Transverse colon (tissue), 4 donors: ENCODE measurements around the gene DNAJC24. TPM values are rescaled to one million over a fixed set of nuclear protein-coding genes. Genes with fewer than 3 reads are reported as not detected.

ENCODE experiments used
- DNase-seq: peaks from one replicate; pipeline ENCODE4 v3.0.0-alpha.2; 2019
- H3K27ac ChIP-seq, 4 donors: fragments of 200-600 bp; sonication (generic); 2 replicates each; pipeline ENCODE4 v1.5.1; 2016 to 2018; ENCODE audit warnings: inconsistent platforms in 4 of 4
- H3K27me3 ChIP-seq: fragments of 200-600 bp; sonication (generic); 2 replicates; pipeline ENCODE4 v1.5.1; 2017; ENCODE audit warnings: inconsistent platforms
- H3K36me3 ChIP-seq, 4 donors: fragments of 200-600 bp; sonication (generic); 2 replicates each; pipeline ENCODE4 v1.5.1; 2017 to 2019; ENCODE audit warnings: inconsistent platforms in 4 of 4
- H3K4me1 ChIP-seq, 4 donors: fragments of 200-600 bp; sonication (generic); 2 replicates each; pipeline ENCODE4 v1.5.1; 2017 to 2020; ENCODE audit warnings: inconsistent platforms in 4 of 4
- H3K4me3 ChIP-seq, 4 donors: fragments of 200-600 bp; sonication (generic); 1 replicate in 1 of 4; 2 replicates in 3 of 4; pipeline versions ENCODE4 v1.5.1 to v1.6.1; 2017 to 2019; ENCODE audit warnings: inconsistent platforms in 4 of 4
- H3K9me3 ChIP-seq, 2 donors: fragments of 200-600 bp; sonication (generic); 2 replicates each; pipeline ENCODE4 v1.5.1; 2017 to 2019; ENCODE audit warnings: inconsistent platforms in 2 of 2
- CTCF ChIP-seq, 5 experiments: fragments of 200-600 bp in 3 of 5; fragments of 450-650 bp in 2 of 5; sonication (generic) in 3 of 5; IDR thresholded peaks; 1 replicate in 2 of 5; 2 replicates in 3 of 5; pipeline ENCODE4 v1.5.1; 2016 to 2017; ENCODE audit warnings: antibody characterized with exemption in 5 of 5, inconsistent platforms in 3 of 5, mild to moderate bottlenecking in 2 of 5, moderate library complexity in 1 of 5
- EP300 ChIP-seq: sonication (generic); formaldehyde crosslinking; IDR thresholded peaks from one replicate; pipeline ENCODE4 v1.6.1; 2017; ENCODE audit warnings: antibody characterized with exemption, low read depth
- POLR2A ChIP-seq: fragments of 450-650 bp; IDR thresholded peaks from one replicate; pipeline ENCODE4 v1.6.1; 2016; ENCODE audit warnings: antibody characterized with exemption, mild to moderate bottlenecking, moderate library complexity
- POLR2AphosphoS5 ChIP-seq, 3 donors: sonication (generic); formaldehyde crosslinking; IDR thresholded peaks; one replicate each; pipeline ENCODE4 v1.6.1; 2016; ENCODE audit warnings: antibody characterized with exemption in 3 of 3
- WGBS, 2 donors: methylation state at CpG; one replicate each; pipeline ENCODE4 v1.1.5; 2018; ENCODE audit warnings: low coverage in 1 of 2; 5-methylcytosine and 5-hydroxymethylcytosine counted together
- in situ Hi-C, 4 donors: fragments of 200-750 bp; cut with MboI; loops; one replicate each; pipeline versions ENCODE4 v1.15.0 to v1.15.1; 2017; ENCODE audit warnings: low sequenced_read_pairs in 3 of 4, low pct_ligation_motif_present in 1 of 4, low pct_unique_long_range_greater_than_20kb in 1 of 4
- intact Hi-C: fragments of 100-400 bp; cut with DNase I; formaldehyde crosslinking; loops from one replicate; pipeline ENCODE4 v1.15.1; 2023; ENCODE audit warnings: low total_unique reads
- total RNA-seq, 4 donors: library from RNA; depleted of rRNA; stranded (reverse); fragments of >200 nt; gene quantifications; one replicate each; pipeline ENCODE4 v1.1.0, GENCODE V29; 2016

DNAJC24 gene
- total RNA-seq, 4 donors from 2014 or later, result 5.6 to 15.3 (median 10.6) TPM

- no peak overlapping the region for H3K4me3 ChIP-seq
- in situ Hi-C loops (no loop called here), intact Hi-C loops (no loop called here)
- DNase-seq, result no peak
- H3K4me1 ChIP-seq, result no peaks in the 10 kb centered on the region
- H3K27ac ChIP-seq, result no peak overlapping the region
- H3K27me3 ChIP-seq, result no peaks in the 10 kb centered on the region
- H3K36me3 ChIP-seq, result no peaks in the 10 kb centered on the region
- no peaks in the 10 kb centered on the region for H3K9me3 ChIP-seq
- TF ChIP-seq POLR2A (no peak), EP300 (no peak), CTCF (IDR thresholded peaks at IDR 0.05) (no peak), POLR2AphosphoS5 (IDR thresholded peaks at IDR 0.05) (no peak)
- WGBS, 2 donors, result 95 to 100% methylated on average over 1 of the region's 1 CpG
Observed at GRCh38 chr11:31419669-31420068, 50.0 kb downstream of the DNAJC24 start.

- no peaks in the 10 kb centered on the region for H3K4me1 ChIP-seq
- intact Hi-C loops (no loop called here), in situ Hi-C loops (no loop called here)
- H3K27ac ChIP-seq, result no peak overlapping the region
- H3K9me3 ChIP-seq, result no peaks in the 10 kb centered on the region
- no peak overlapping the region for H3K4me3 ChIP-seq
- TF ChIP-seq EP300 (no peak), POLR2A (no peak), CTCF (IDR thresholded peaks at IDR 0.05) (no peak), POLR2AphosphoS5 (IDR thresholded peaks at IDR 0.05) (no peak)
- 65 to 73% methylated on average over 2 of the region's 2 CpGs for WGBS, 2 donors
- H3K27me3 ChIP-seq, result no peaks in the 10 kb centered on the region
- no peak for DNase-seq
- H3K36me3 ChIP-seq, result no peaks in the 10 kb centered on the region
Observed at GRCh38 chr11:31421820-31422219, 52.2 kb downstream of the DNAJC24 start.

GRCh38 chr11:31422703-31423102, 53.0 kb downstream of the DNAJC24 start:
- Histone ChIP-seq H3K9me3 (no peaks in the 10 kb centered on the region), H3K36me3 (no peaks in the 10 kb centered on the region), H3K4me3 (no peak overlapping the region), H3K4me1 (no peaks in the 10 kb centered on the region), H3K27me3 (no peaks in the 10 kb centered on the region), H3K27ac (no peak overlapping the region)
- no peak for TF ChIP-seq EP300
- no peak for TF ChIP-seq CTCF (IDR thresholded peaks at IDR 0.05)
- no peak for TF ChIP-seq POLR2AphosphoS5 (IDR thresholded peaks at IDR 0.05)
- no peak for TF ChIP-seq POLR2A
- in situ Hi-C loops, result no loop called here
- DNase-seq, result no peak
- 100% methylated on average over 1 of the region's 1 CpG for WGBS, 2 donors
- intact Hi-C loops, result no loop called here

- H3K9me3 ChIP-seq, result no peaks in the 10 kb centered on the region
- H3K27ac ChIP-seq, result no peak overlapping the region
- TF ChIP-seq POLR2AphosphoS5 (IDR thresholded peaks at IDR 0.05) (no peak), EP300 (no peak), POLR2A (no peak), CTCF (IDR thresholded peaks at IDR 0.05) (no peak)
- DNase-seq, result no peak
- H3K27me3 ChIP-seq, result no peaks in the 10 kb centered on the region
- in situ Hi-C loops, result no loop called here
- no peaks in the 10 kb centered on the region for H3K4me1 ChIP-seq
- no peak overlapping the region for H3K4me3 ChIP-seq
- intact Hi-C loops, result no loop called here
- H3K36me3 ChIP-seq, result peaks cover 0 to 6% (median 0%) of the 10 kb centered on the region in 4 donors
Observed at GRCh38 chr11:31424652-31425051, 55.0 kb downstream of the DNAJC24 start.
